Measurements from ENCODE around the gene IQGAP2.

DNA sequence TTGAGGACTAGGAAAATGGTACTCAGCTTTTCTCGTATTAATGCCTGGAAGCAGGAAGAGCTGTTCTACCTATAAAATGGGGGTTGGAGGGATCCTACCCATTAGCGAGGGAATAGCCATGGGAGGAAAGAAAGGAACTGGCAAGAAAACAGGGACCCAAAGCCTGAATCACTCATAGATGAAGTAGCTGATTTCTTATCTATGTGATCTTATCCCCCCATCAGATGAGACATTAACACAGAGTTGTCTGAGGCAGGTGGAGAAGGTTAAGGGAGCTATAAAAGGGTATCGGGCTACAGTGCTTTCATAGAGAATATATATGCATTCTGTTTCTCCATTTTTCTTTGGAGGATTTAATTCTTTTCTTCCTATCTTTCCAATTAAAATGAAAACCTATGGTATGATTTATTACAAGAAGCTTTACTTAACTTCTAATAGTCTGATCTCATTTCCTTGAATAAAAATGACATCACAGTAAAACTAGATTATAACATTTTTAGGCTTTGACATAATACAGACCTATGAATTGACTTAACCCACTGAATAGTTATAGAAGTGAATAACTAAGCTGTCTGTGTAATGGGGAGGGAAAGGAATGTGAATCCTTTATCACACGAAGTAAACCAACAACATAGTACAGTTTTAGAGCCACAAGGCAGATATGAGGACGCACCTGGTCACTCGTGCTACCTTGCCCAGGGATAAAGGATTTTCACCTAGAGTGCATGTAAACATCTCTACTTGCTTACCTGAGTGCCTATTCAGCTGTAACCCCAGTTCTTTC, 39.0 kb downstream of the IQGAP2 start:
- TF ChIP-seq, protein P1, sequence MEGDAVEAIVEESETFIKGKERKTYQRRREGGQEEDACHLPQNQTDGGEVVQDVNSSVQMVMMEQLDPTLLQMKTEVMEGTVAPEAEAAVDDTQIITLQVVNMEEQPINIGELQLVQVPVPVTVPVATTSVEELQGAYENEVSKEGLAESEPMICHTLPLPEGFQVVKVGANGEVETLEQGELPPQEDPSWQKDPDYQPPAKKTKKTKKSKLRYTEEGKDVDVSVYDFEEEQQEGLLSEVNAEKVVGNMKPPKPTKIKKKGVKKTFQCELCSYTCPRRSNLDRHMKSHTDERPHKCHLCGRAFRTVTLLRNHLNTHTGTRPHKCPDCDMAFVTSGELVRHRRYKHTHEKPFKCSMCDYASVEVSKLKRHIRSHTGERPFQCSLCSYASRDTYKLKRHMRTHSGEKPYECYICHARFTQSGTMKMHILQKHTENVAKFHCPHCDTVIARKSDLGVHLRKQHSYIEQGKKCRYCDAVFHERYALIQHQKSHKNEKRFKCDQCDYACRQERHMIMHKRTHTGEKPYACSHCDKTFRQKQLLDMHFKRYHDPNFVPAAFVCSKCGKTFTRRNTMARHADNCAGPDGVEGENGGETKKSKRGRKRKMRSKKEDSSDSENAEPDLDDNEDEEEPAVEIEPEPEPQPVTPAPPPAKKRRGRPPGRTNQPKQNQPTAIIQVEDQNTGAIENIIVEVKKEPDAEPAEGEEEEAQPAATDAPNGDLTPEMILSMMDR (IDR thresholded peaks at IDR 0.05; ENCODE audit: low read depth, low read length, poor library complexity, severe bottlenecking) = no peak
- no peak for TF ChIP-seq EZH2phosphoT487 (IDR thresholded peaks at IDR 0.05; ENCODE audit: borderline replicate concordance, low read length)

Data from DOHH2 (cell line).